Tibial nerve (tissue), 4 donors: ENCODE data around the gene CXCL11.

Experiments
- EP300 ChIP-seq, 2 donors: sonication (generic); formaldehyde crosslinking; IDR thresholded peaks; one replicate each; pipeline ENCODE4 v1.6.1; 2017; ENCODE audit warnings: antibody characterized with exemption in 2 of 2, mild to moderate bottlenecking in 1 of 2
- POLR2A ChIP-seq, 2 donors: fragments of 450-650 bp; IDR thresholded peaks; one replicate each; pipeline ENCODE4 v1.6.1; 2017; ENCODE audit warnings: antibody characterized with exemption in 2 of 2, mild to moderate bottlenecking in 2 of 2, moderate library complexity in 2 of 2
- TF ChIP-seq, protein P1 (sequence below), 5 experiments: fragments of 200-600 bp in 3 of 5; fragments of 450-650 bp in 2 of 5; sonication (generic) in 3 of 5; IDR thresholded peaks; one replicate each; pipeline ENCODE4 v1.5.1; 2016 to 2019; ENCODE audit warnings: antibody characterized with exemption in 5 of 5, mild to moderate bottlenecking in 3 of 5, moderate library complexity in 2 of 5

- TF ChIP-seq, protein P1, sequence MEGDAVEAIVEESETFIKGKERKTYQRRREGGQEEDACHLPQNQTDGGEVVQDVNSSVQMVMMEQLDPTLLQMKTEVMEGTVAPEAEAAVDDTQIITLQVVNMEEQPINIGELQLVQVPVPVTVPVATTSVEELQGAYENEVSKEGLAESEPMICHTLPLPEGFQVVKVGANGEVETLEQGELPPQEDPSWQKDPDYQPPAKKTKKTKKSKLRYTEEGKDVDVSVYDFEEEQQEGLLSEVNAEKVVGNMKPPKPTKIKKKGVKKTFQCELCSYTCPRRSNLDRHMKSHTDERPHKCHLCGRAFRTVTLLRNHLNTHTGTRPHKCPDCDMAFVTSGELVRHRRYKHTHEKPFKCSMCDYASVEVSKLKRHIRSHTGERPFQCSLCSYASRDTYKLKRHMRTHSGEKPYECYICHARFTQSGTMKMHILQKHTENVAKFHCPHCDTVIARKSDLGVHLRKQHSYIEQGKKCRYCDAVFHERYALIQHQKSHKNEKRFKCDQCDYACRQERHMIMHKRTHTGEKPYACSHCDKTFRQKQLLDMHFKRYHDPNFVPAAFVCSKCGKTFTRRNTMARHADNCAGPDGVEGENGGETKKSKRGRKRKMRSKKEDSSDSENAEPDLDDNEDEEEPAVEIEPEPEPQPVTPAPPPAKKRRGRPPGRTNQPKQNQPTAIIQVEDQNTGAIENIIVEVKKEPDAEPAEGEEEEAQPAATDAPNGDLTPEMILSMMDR (IDR thresholded peaks at IDR 0.05) = no peak
- TF ChIP-seq EP300 (IDR thresholded peaks at IDR 0.05) (no peak), POLR2A (IDR thresholded peaks at IDR 0.05) (no peak)
These were observed 729 bp downstream of the CXCL11 start for GRCh38 chr4:76035141-76035540.
